GM12875 (cell line): ENCODE measurements around the gene STIM2.

Experiments
- H3K4me3 ChIP-seq: one replicate; pipeline ENCODE4 v1.5.1; 2011; ENCODE audit warnings: low read depth, low read length, control low read depth
- CTCF ChIP-seq: IDR thresholded peaks from 2 replicates; pipeline ENCODE4 v1.5.1; 2011; ENCODE audit warnings: low read depth, mild to moderate bottlenecking, control low read depth, inconsistent platforms, low read length, moderate library complexity, borderline replicate concordance; ENCODE audit not compliant: insufficient read depth

Gene STIM2

GRCh38 chr4:26947318-26947717 lies 86.7 kb downstream of the STIM2 start:
- TF ChIP-seq CTCF: no peak
- H3K4me3 ChIP-seq: no peak overlapping the region

- TF ChIP-seq CTCF: no peak
- no peak overlapping the region for H3K4me3 ChIP-seq
Observed at GRCh38 chr4:26950446-26950845, 89.8 kb downstream of the STIM2 start.

- TF ChIP-seq CTCF: no peak
Observed at GRCh38 chr4:26952891-26953290, 92.2 kb downstream of the STIM2 start.

GRCh38 chr4:26953366-26953765 lies 92.7 kb downstream of the STIM2 start:
- TF ChIP-seq CTCF: no peak
- no peak overlapping the region for H3K4me3 ChIP-seq

More at GRCh38 chr4:26952891-26953290, 92.2 kb downstream of the STIM2 start:
- H3K4me3 ChIP-seq: no peak overlapping the region

- TF ChIP-seq CTCF: no peak
- H3K4me3 ChIP-seq: no peak overlapping the region
Observed at GRCh38 chr4:26953770-26954423, 93.3 kb downstream of the STIM2 start.

- TF ChIP-seq CTCF: no peak
- no peak overlapping the region for H3K4me3 ChIP-seq
Observed at GRCh38 chr4:26955241-26955640, 94.6 kb downstream of the STIM2 start.

- no peak overlapping the region for H3K4me3 ChIP-seq
- no peak for TF ChIP-seq CTCF
Observed at GRCh38 chr4:26958925-26959653, 98.4 kb downstream of the STIM2 start.
